Stomach (tissue), 9 donors: Measurements from ENCODE around the gene HDAC9. TPM values are rescaled to one million over a fixed set of nuclear protein-coding genes. Genes with fewer than 3 reads are reported as not detected.

Source experiments
- DNase-seq, 2 donors: peaks; one replicate each; pipeline versions ENCODE4 v3.0.0 to v3.0.0-alpha.2; 2013 to 2019
- H3K27ac ChIP-seq, 5 donors: fragments of 200-600 bp in 4 of 5; sonication (generic) in 4 of 5; one replicate each; pipeline ENCODE4 v1.5.1; 2013 to 2019; ENCODE audit warnings: mild to moderate bottlenecking in 1 of 5, moderate library complexity in 1 of 5
- H3K27me3 ChIP-seq, 3 donors: fragments of 200-600 bp; sonication (generic); one replicate each; pipeline ENCODE4 v1.5.1; 2017 to 2019; ENCODE audit warnings: mixed run types in 1 of 3
- H3K36me3 ChIP-seq, 4 donors: fragments of 200-600 bp; sonication (generic); 1 replicate in 3 of 4; 2 replicates in 1 of 4; pipeline ENCODE4 v1.5.1; 2016 to 2019
- H3K4me1 ChIP-seq, 4 donors: fragments of 200-600 bp; sonication (generic); one replicate each; pipeline ENCODE4 v1.5.1; 2016 to 2019
- H3K4me3 ChIP-seq, 4 donors: fragments of 200-600 bp; sonication (generic) in 3 of 4; one replicate each; pipeline ENCODE4 v1.5.1; 2016 to 2019; ENCODE audit warnings: mild to moderate bottlenecking in 1 of 4
- H3K9me3 ChIP-seq, 4 donors: fragments of 200-600 bp; sonication (generic); one replicate each; pipeline ENCODE4 v1.5.1; 2016 to 2019
- EP300 ChIP-seq: sonication (generic); formaldehyde crosslinking; IDR thresholded peaks from one replicate; pipeline ENCODE4 v1.6.1; 2017; ENCODE audit warnings: antibody characterized with exemption
- POLR2A ChIP-seq, 4 donors: fragments of 450-650 bp; IDR thresholded peaks; one replicate each; pipeline ENCODE4 v1.6.1; 2016; ENCODE audit warnings: antibody characterized with exemption in 4 of 4, control low read depth in 2 of 4, mild to moderate bottlenecking in 1 of 4, moderate library complexity in 1 of 4
- POLR2AphosphoS5 ChIP-seq, 3 donors: sonication (generic); formaldehyde crosslinking; IDR thresholded peaks; one replicate each; pipeline ENCODE4 v1.6.1; 2016; ENCODE audit warnings: antibody characterized with exemption in 3 of 3
- WGBS, 5 donors: extraction: QIAGEN DNeasy Blood & Tissue Kit in 3 of 5; methylation state at CpG; one replicate each; pipeline versions ENCODE4 v1.1.5 to v1.1.7; 2013 to 2018; 5-methylcytosine and 5-hydroxymethylcytosine counted together
- intact Hi-C: fragments of 100-400 bp; cut with DNase I; formaldehyde crosslinking; loops from one replicate; pipeline ENCODE4 v1.15.1; 2023; ENCODE audit warnings: low total_unique reads
- polyA plus RNA-seq, 3 donors: library from polyadenylated mRNA; stranded (reverse); fragments of 200-250 nt; gene quantifications; one replicate each; pipeline ENCODE4 v1.2.3, GENCODE V29; 2013
- total RNA-seq, 5 donors: library from RNA; depleted of rRNA; stranded (reverse); fragments of >200 nt; gene quantifications; one replicate each; pipeline versions ENCODE4 v1.1.0 to v1.2.3, GENCODE V29; 2014 to 2016
- TF ChIP-seq, protein P1 (sequence below), 7 experiments: fragments of 450-650 bp in 4 of 7; fragments of 200-600 bp in 3 of 7; sonication (generic) in 3 of 7; IDR thresholded peaks; one replicate each; pipeline ENCODE4 v1.5.1; 2016 to 2019; ENCODE audit warnings: antibody characterized with exemption in 7 of 7, control low read depth in 2 of 7, mild to moderate bottlenecking in 1 of 7
- donor health status: healthy with polysubstance abuse.
- donor health status: Bipolar disorder and iron deficiency.
- donor health status: healthy.

The HDAC9 gene
- total and polyA plus RNA-seq, 8 donors: 1.4 to 60.0 (median 9.8) TPM

DNA sequence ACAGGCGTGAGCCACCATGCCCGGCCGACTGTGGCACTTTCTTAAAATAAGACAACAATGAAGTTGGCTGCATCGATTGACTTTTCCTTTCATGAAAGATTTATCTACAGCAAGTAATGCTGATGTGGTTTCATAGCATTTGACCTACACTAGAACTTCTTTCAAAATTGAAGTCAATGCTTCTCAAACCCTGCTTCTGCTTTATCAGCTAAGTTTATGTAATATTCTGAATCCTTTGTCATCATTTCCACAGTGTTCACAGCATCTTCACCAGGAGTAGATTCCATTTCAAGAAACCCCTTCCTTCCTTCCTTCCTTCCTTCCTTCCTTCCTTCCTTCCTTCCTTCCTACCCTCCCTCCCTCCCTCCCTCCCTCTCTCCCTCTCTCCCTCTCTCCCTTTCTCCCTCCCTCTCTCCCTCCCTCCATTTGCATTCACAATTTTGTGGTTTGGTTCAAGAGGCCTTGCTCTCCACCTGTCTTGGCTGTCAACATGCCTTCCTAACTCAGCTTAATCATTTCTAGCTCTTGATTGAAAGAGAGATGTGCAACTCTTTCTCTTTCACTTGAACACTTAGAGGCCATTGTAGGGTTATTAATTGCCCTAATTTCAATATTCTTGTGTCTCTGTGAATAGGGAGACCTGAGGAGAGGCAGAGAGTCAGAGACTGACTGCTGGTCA lies 52.1 kb downstream of the HDAC9 start:
- H3K27me3 ChIP-seq: no peaks in the 10 kb centered on the region
- no peaks in the 10 kb centered on the region for H3K9me3 ChIP-seq
- intact Hi-C loops: no loop called here
- 81 to 92% (median 88%) methylated on average over 4 of the region's 4 CpGs for WGBS, 5 donors
- H3K36me3 ChIP-seq: no peaks in the 10 kb centered on the region
- TF ChIP-seq POLR2A (IDR thresholded peaks at IDR 0.05): no peak
- no peak for TF ChIP-seq EP300
- no peak overlapping the region for H3K4me3 ChIP-seq
- peaks cover 0 to 12% (median 9%) of the 10 kb centered on the region in 4 donors for H3K4me1 ChIP-seq
- no peak overlapping the region for H3K27ac ChIP-seq
- DNase-seq: no peak

DNA sequence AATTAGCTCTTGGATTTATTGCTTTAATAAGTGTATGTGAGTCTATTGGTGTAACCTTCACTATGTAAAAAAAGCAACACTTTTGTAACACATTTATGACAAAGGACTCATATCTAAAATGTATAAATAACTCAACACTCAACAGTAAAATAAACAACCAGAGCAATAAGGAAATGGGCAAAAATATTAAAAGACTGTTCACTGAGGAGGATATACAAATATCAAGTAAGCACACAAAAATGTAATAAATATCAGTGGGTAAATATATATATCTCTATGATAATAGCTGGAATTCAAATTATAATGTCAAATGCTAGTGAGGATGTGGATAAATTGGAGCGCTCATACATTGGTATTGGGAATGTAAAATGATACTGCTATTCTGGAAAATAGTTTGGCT lies 53.0 kb downstream of the HDAC9 start:
- WGBS, 5 donors: 77 to 94% (median 84%) methylated on average over 1 of the region's 1 CpG
- Histone ChIP-seq H3K4me3 (no peak overlapping the region), H3K36me3 (no peaks in the 10 kb centered on the region), H3K27ac (no peak overlapping the region), H3K9me3 (no peaks in the 10 kb centered on the region), H3K27me3 (no peaks in the 10 kb centered on the region), H3K4me1 (peaks cover 0 to 21% (median 14%) of the 10 kb centered on the region in 4 donors)
- intact Hi-C loops: no loop called here
- TF ChIP-seq POLR2A (IDR thresholded peaks at IDR 0.05): no peak
- TF ChIP-seq POLR2AphosphoS5 (IDR thresholded peaks at IDR 0.05): no peak
- TF ChIP-seq, protein P1, sequence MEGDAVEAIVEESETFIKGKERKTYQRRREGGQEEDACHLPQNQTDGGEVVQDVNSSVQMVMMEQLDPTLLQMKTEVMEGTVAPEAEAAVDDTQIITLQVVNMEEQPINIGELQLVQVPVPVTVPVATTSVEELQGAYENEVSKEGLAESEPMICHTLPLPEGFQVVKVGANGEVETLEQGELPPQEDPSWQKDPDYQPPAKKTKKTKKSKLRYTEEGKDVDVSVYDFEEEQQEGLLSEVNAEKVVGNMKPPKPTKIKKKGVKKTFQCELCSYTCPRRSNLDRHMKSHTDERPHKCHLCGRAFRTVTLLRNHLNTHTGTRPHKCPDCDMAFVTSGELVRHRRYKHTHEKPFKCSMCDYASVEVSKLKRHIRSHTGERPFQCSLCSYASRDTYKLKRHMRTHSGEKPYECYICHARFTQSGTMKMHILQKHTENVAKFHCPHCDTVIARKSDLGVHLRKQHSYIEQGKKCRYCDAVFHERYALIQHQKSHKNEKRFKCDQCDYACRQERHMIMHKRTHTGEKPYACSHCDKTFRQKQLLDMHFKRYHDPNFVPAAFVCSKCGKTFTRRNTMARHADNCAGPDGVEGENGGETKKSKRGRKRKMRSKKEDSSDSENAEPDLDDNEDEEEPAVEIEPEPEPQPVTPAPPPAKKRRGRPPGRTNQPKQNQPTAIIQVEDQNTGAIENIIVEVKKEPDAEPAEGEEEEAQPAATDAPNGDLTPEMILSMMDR (IDR thresholded peaks at IDR 0.05): no peak
- DNase-seq: no peak

DNA sequence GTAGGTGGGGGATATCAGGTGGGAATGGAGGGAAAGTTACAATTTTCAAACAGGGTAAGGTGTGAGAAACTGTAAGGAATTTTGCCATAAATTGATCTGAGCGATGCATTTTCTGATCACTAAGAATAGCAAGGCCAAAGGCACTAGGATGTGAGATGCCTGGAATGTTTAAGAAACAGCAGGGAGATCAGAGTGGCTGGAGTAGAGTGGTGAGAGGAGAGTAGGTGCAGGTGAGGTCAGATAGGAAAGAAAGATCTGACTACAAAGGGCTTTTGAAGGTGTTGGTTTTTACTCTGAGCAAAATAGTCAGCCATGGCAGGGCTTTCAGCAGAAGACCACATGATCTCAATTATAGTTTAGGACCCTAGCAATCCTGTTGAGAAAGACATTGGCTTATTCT lies 55.0 kb downstream of the HDAC9 start:
- H3K4me3 ChIP-seq: no peak overlapping the region

DNA sequence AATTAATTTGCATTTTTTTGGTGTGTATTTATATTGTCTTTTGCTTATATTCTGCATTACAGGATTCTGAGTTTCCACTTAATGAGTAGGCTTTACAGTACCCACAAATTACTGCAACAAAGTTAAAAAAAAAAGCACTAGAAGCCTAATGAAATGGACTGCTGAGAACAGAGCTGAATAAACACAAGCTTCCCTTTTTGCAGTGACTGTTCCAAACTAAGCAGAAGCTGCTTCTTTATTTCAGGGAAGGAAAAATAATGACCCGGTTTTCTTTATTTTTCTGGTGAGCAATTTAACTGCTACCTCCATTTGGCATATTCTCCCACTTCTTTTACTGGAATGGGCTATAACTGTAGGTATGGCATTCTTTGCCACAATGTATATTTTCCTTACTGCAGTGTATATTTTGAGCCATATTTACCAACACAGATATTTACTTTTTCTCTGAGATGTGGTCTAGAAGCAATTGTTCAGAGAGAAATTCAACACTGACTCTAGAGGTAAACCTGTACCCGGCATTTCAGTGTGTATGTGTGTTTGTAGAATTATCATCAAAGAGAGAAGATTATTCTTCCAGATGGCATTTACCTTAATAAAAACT lies 56.9 kb downstream of the HDAC9 start:
- H3K4me3 ChIP-seq: peak overlapping the region in 1 of 4 donors; percentile 7
- peaks cover 0 to 27% (median 17%) of the 10 kb centered on the region in 4 donors for H3K4me1 ChIP-seq
- H3K9me3 ChIP-seq: no peaks in the 10 kb centered on the region
- intact Hi-C loops: no loop called here
- 6 to 20% (median 13%) methylated on average over 2 of the region's 2 CpGs for WGBS, 5 donors
- no peak for DNase-seq
- peak overlapping the region in 3 of 5 donors; percentile 10 to 28 (median 17) for H3K27ac ChIP-seq
- H3K36me3 ChIP-seq: no peaks in the 10 kb centered on the region
- no peaks in the 10 kb centered on the region for H3K27me3 ChIP-seq
- TF ChIP-seq POLR2AphosphoS5 (IDR thresholded peaks at IDR 0.05) (no peak), EP300 (no peak), POLR2A (IDR thresholded peaks at IDR 0.05) (no peak)
- TF ChIP-seq, protein P1 (IDR thresholded peaks at IDR 0.05): no peak

More for the DNA sequence above, 55.0 kb downstream of the HDAC9 start:
- Histone ChIP-seq H3K9me3 (no peaks in the 10 kb centered on the region), H3K27ac (no peak overlapping the region), H3K27me3 (no peaks in the 10 kb centered on the region), H3K4me1 (peaks cover 0 to 27% (median 17%) of the 10 kb centered on the region in 4 donors), H3K36me3 (no peaks in the 10 kb centered on the region)
- 92 to 100% (median 97%) methylated on average over 1 of the region's 1 CpG for WGBS, 5 donors
- DNase-seq: no peak
- TF ChIP-seq POLR2A (IDR thresholded peaks at IDR 0.05): no peak
- TF ChIP-seq, protein P1 (IDR thresholded peaks at IDR 0.05): no peak
- intact Hi-C loops: no loop called here
